Upper lobe of left lung (tissue), 6 donors: ENCODE results near the gene TAS2R60. TPM values are rescaled to one million over a fixed set of nuclear protein-coding genes. Genes with fewer than 3 reads are reported as not detected.
"Not testable (repeated sequence)": the region's sequence is repeated elsewhere in the genome, so short reads cannot be mapped to it uniquely, and the experiment has no call there.

Experiments
- ATAC-seq, 2 donors: fragments of 200-7000 bp; cut with Tn5 transposase; one replicate each; pipeline ENCODE4 v1.9.1; 2022; ENCODE audit warnings: mild to moderate bottlenecking in 2 of 2, moderate library complexity in 2 of 2; ENCODE audit not compliant: low FRiP score in 2 of 2
- DNase-seq, 2 donors: peaks; one replicate each; pipeline ENCODE4 v3.0.0-alpha.2; 2019 to 2020
- H3K27ac ChIP-seq, 4 donors: fragments of 200-600 bp; sonication (generic); one replicate each; pipeline ENCODE4 v1.5.1; 2016 to 2019
- H3K27me3 ChIP-seq, 4 donors: fragments of 200-600 bp; sonication (generic); one replicate each; pipeline ENCODE4 v1.5.1; 2017 to 2019
- H3K36me3 ChIP-seq, 4 donors: fragments of 200-600 bp; sonication (generic); one replicate each; pipeline ENCODE4 v1.5.1; 2016 to 2019
- H3K4me1 ChIP-seq, 4 donors: fragments of 200-600 bp; sonication (generic); one replicate each; pipeline ENCODE4 v1.5.1; 2018 to 2019
- H3K4me3 ChIP-seq, 4 donors: fragments of 200-600 bp; sonication (generic); one replicate each; pipeline ENCODE4 v1.5.1; 2017 to 2019; ENCODE audit warnings: mild to moderate bottlenecking in 2 of 4, moderate library complexity in 1 of 4
- H3K9me3 ChIP-seq, 4 donors: fragments of 200-600 bp; sonication (generic); one replicate each; pipeline ENCODE4 v1.5.1; 2018 to 2019
- CTCF ChIP-seq, 6 experiments: fragments of 450-650 bp in 4 of 6; fragments of 200-600 bp in 2 of 6; sonication (generic) in 2 of 6; IDR thresholded peaks; one replicate each; pipeline ENCODE4 v1.5.1; 2016 to 2019; ENCODE audit warnings: antibody characterized with exemption in 6 of 6
- EP300 ChIP-seq, 4 donors: sonication (generic); formaldehyde crosslinking; IDR thresholded peaks; one replicate each; pipeline ENCODE4 v1.5.1; 2017; ENCODE audit warnings: antibody characterized with exemption in 4 of 4, control low read depth in 2 of 4
- POLR2A ChIP-seq, 4 donors: fragments of 450-650 bp; IDR thresholded peaks; one replicate each; pipeline ENCODE4 v1.5.1; 2016 to 2017; ENCODE audit warnings: antibody characterized with exemption in 4 of 4, mild to moderate bottlenecking in 2 of 4
- POLR2AphosphoS5 ChIP-seq, 2 donors: sonication (generic); formaldehyde crosslinking; IDR thresholded peaks; one replicate each; pipeline ENCODE4 v1.5.1; 2017; ENCODE audit warnings: antibody characterized with exemption in 2 of 2
- WGBS, 2 donors: methylation state at CpG; one replicate each; pipeline ENCODE4 v1.1.5; 2017 to 2018; 5-methylcytosine and 5-hydroxymethylcytosine counted together
- total RNA-seq, 6 donors: library from RNA; depleted of rRNA in 4 of 6; stranded (reverse); fragments of >200 nt in 4 of 6; gene quantifications; one replicate each; pipeline versions ENCODE4 v1.1.0 to v1.2.1, GENCODE V29; 2016 to 2021
- donor health status: DM: no; HTN: no; CAD: no; lungs with moderate emphysema.
- donor health status: DM: no; HTN: yes; CAD: no; lungs with severe emphysema.

The TAS2R60 gene
- total RNA-seq, 6 donors from 2014 or later: 0.83 to 3.1 (median 1.2) TPM; not detected in 3

- Histone ChIP-seq H3K9me3 (no peaks in the 10 kb centered on the region), H3K27me3 (no peaks in the 10 kb centered on the region), H3K4me1 (peaks cover 0 to 6% (median 2%) of the 10 kb centered on the region in 4 donors), H3K36me3 (no peaks in the 10 kb centered on the region), H3K27ac (no peak overlapping the region), H3K4me3 (no peak overlapping the region)
- ATAC-seq (no peak), DNase-seq (no peak)
- WGBS, 2 donors: 32% methylated on average over 1 of the region's 1 CpG
- TF ChIP-seq POLR2A (IDR thresholded peaks at IDR 0.05) (no peak), EP300 (IDR thresholded peaks at IDR 0.05) (no peak), CTCF (IDR thresholded peaks at IDR 0.05) (no peak), POLR2AphosphoS5 (IDR thresholded peaks at IDR 0.05) (no peak)
Observed at GRCh38 chr7:143417734-143418383, 25.4 kb upstream of the TAS2R60 start.

- Histone ChIP-seq H3K9me3 (no peaks in the 10 kb centered on the region), H3K27me3 (no peaks in the 10 kb centered on the region), H3K4me1 (peaks cover 0 to 6% (median 2%) of the 10 kb centered on the region in 4 donors), H3K27ac (no peak overlapping the region), H3K36me3 (no peaks in the 10 kb centered on the region), H3K4me3 (no peak overlapping the region)
- no peak for ATAC-seq
- 78 to 80% methylated on average over 11 of the region's 11 CpGs for WGBS, 2 donors
- no peak for DNase-seq
- no peak for TF ChIP-seq EP300 (IDR thresholded peaks at IDR 0.05)
- TF ChIP-seq POLR2AphosphoS5 (IDR thresholded peaks at IDR 0.05): no peak
- no peak for TF ChIP-seq POLR2A (IDR thresholded peaks at IDR 0.05)
- TF ChIP-seq CTCF (IDR thresholded peaks at IDR 0.05): no peak
Observed at GRCh38 chr7:143418681-143419458, 24.4 kb upstream of the TAS2R60 start.

- no peak for DNase-seq
- no peak for TF ChIP-seq CTCF (IDR thresholded peaks at IDR 0.05)
- TF ChIP-seq POLR2AphosphoS5 (IDR thresholded peaks at IDR 0.05): no peak
- no peak for TF ChIP-seq EP300 (IDR thresholded peaks at IDR 0.05)
- no peak for TF ChIP-seq POLR2A (IDR thresholded peaks at IDR 0.05)
- 34 to 50% methylated on average over 4 of the region's 4 CpGs for WGBS, 2 donors
- Histone ChIP-seq H3K27me3 (no peaks in the 10 kb centered on the region), H3K4me1 (peaks cover 0 to 6% (median 2%) of the 10 kb centered on the region in 4 donors), H3K9me3 (no peaks in the 10 kb centered on the region), H3K4me3 (no peak overlapping the region), H3K27ac (no peak overlapping the region), H3K36me3 (no peaks in the 10 kb centered on the region)
- no peak for ATAC-seq
Observed at GRCh38 chr7:143419880-143420279, 23.4 kb upstream of the TAS2R60 start.

GRCh38 chr7:143420624-143421023 lies 22.6 kb upstream of the TAS2R60 start:
- ATAC-seq, H3K27me3 ChIP-seq, DNase-seq, H3K4me1 ChIP-seq, H3K9me3 ChIP-seq, H3K27ac ChIP-seq, H3K36me3 ChIP-seq, H3K4me3 ChIP-seq: not testable (repeated sequence)
- 49 to 70% methylated on average over 3 of the region's 3 CpGs for WGBS, 2 donors

- DNase-seq: no peak
- 92 to 94% methylated on average over 2 to 3 of the region's 3 CpGs for WGBS, 2 donors
- TF ChIP-seq POLR2AphosphoS5 (IDR thresholded peaks at IDR 0.05) (no peak), POLR2A (IDR thresholded peaks at IDR 0.05) (no peak), EP300 (IDR thresholded peaks at IDR 0.05) (no peak), CTCF (IDR thresholded peaks at IDR 0.05) (no peak)
Observed at GRCh38 chr7:143422033-143422432, 21.2 kb upstream of the TAS2R60 start.

GRCh38 chr7:143424476-143424875 lies 18.8 kb upstream of the TAS2R60 start:
- H3K9me3 ChIP-seq, H3K27me3 ChIP-seq, H3K36me3 ChIP-seq, H3K27ac ChIP-seq, H3K4me1 ChIP-seq, ATAC-seq, H3K4me3 ChIP-seq: not testable (repeated sequence)
- peak in 1 of 2 donors; percentile 73 for DNase-seq
- 98 to 100% methylated on average over 5 to 30 of the region's 34 CpGs for WGBS, 2 donors

More at GRCh38 chr7:143422033-143422432, 21.2 kb upstream of the TAS2R60 start:
- Histone ChIP-seq H3K4me1 (no peaks in the 10 kb centered on the region), H3K27me3 (no peaks in the 10 kb centered on the region), H3K4me3 (no peak overlapping the region), H3K9me3 (no peaks in the 10 kb centered on the region), H3K36me3 (no peaks in the 10 kb centered on the region), H3K27ac (no peak overlapping the region)
- ATAC-seq: peak in 1 of 2 donors; percentile 28
